ENCODE data around the gene ELOVL1.
A peak's percentile ranks its signal among the peaks of the same experiment; 100 is the strongest.

The ELOVL1 gene

GRCh38 chr1:43352881-43353280, 14.9 kb downstream of the ELOVL1 start:
- DNase-seq: no peak

- DNase-seq: no peak
These were observed 15.5 kb downstream of the ELOVL1 start for GRCh38 chr1:43352351-43352705.

- DNase-seq: no peak
These were observed 16.1 kb downstream of the ELOVL1 start for GRCh38 chr1:43351421-43352350.

GRCh38 chr1:43350976-43351375, 16.8 kb downstream of the ELOVL1 start:
- DNase-seq: no peak

GRCh38 chr1:43349594-43350306, 18.1 kb downstream of the ELOVL1 start:
- no peak for DNase-seq

- peak; percentile 85 for DNase-seq
These were observed 18.8 kb downstream of the ELOVL1 start for GRCh38 chr1:43348809-43349593.

- DNase-seq: no peak
These were observed 19.4 kb downstream of the ELOVL1 start for GRCh38 chr1:43348343-43348808.

GRCh38 chr1:43346636-43347035, 21.2 kb downstream of the ELOVL1 start:
- DNase-seq: no peak

- DNase-seq: no peak
These were observed 22.7 kb downstream of the ELOVL1 start for GRCh38 chr1:43345120-43345519.

- DNase-seq: no peak
These were observed 23.5 kb downstream of the ELOVL1 start for GRCh38 chr1:43344267-43344850.

GRCh38 chr1:43340559-43340958, 27.3 kb downstream of the ELOVL1 start:
- DNase-seq: no peak

- no peak for DNase-seq
These were observed 28.1 kb downstream of the ELOVL1 start for GRCh38 chr1:43339584-43340232.

- DNase-seq: no peak
These were observed 29.8 kb downstream of the ELOVL1 start for GRCh38 chr1:43338001-43338400.

GRCh38 chr1:43337588-43337987, 30.2 kb downstream of the ELOVL1 start, which contains the start of gene MPL:
TSS of gene MPL (plus strand) at chr1:43337818. CDS start at chr1:43337849, 31 bp downstream.
- no peak for DNase-seq

- DNase-seq: no peak
These were observed 33.2 kb downstream of the ELOVL1 start for GRCh38 chr1:43334453-43335205.

- DNase-seq: no peak
These were observed 36.1 kb downstream of the ELOVL1 start for GRCh38 chr1:43331688-43332087.

GRCh38 chr1:43329995-43330751, 37.6 kb downstream of the ELOVL1 start:
- no peak for DNase-seq

- no peak for DNase-seq
These were observed 40.1 kb downstream of the ELOVL1 start for GRCh38 chr1:43327549-43328292.

GRCh38 chr1:43325381-43325780, 42.4 kb downstream of the ELOVL1 start:
- no peak for DNase-seq

GRCh38 chr1:43324810-43325209, 43.0 kb downstream of the ELOVL1 start:
- no peak for DNase-seq
